Hematopoietic multipotent progenitor cell treated with erythropoietin and hydrocortisone succinate and interleukin-3 and kit ligand, for 17 days (in vitro differentiated cells): ENCODE measurements around the gene INTS7.

Experiments
- DNase-seq: peaks from one replicate; pipeline ENCODE4 v3.0.0-alpha.2; 2015; ENCODE audit warnings: low spot score

INTS7 gene, protein sequence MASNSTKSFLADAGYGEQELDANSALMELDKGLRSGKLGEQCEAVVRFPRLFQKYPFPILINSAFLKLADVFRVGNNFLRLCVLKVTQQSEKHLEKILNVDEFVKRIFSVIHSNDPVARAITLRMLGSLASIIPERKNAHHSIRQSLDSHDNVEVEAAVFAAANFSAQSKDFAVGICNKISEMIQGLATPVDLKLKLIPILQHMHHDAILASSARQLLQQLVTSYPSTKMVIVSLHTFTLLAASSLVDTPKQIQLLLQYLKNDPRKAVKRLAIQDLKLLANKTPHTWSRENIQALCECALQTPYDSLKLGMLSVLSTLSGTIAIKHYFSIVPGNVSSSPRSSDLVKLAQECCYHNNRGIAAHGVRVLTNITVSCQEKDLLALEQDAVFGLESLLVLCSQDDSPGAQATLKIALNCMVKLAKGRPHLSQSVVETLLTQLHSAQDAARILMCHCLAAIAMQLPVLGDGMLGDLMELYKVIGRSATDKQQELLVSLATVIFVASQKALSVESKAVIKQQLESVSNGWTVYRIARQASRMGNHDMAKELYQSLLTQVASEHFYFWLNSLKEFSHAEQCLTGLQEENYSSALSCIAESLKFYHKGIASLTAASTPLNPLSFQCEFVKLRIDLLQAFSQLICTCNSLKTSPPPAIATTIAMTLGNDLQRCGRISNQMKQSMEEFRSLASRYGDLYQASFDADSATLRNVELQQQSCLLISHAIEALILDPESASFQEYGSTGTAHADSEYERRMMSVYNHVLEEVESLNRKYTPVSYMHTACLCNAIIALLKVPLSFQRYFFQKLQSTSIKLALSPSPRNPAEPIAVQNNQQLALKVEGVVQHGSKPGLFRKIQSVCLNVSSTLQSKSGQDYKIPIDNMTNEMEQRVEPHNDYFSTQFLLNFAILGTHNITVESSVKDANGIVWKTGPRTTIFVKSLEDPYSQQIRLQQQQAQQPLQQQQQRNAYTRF

DNA sequence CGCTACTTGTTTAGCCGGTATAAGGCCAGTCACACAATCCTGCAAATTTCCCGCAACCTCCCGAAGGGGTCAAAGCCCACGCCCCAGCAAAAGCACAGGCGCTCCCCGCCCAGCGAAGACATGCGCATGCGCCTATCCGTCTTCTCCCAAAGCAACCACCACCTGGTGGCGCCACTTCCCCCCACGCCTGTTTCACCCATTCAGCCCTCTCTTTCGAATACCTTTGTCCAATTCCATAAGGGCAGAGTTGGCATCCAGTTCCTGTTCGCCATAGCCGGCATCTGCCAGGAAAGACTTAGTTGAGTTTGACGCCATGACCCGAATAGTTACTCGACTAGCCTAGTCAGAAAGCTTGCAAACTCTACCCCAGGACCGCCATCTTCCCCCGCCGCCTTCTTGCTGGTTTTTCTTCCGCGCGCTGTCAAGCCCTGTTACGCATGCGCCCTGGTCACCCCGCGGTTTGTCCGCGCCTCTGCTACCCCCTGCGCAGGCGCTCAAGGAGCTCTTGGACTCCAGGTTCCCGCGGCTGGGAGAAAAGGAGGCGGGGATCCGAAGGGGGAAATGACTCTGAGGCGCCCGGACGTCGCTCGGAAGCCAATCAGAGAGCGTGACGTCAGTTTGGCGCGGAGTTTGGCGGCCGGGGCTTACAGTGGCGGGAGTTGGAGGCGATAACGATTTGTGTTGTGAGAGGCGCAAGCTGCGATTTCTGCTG, at the start of gene INTS7, which contains the start of gene DTL:
INTS7 (minus strand) TSS at position 435 of the 712 bp plus-strand sequence; CDS start at position 315, 120 bp downstream.
DTL (plus strand) TSS at position 626 of the 712 bp plus-strand sequence. CDS start 143 bp downstream, outside the sequence.
- peak; percentile 98 for DNase-seq

DNA sequence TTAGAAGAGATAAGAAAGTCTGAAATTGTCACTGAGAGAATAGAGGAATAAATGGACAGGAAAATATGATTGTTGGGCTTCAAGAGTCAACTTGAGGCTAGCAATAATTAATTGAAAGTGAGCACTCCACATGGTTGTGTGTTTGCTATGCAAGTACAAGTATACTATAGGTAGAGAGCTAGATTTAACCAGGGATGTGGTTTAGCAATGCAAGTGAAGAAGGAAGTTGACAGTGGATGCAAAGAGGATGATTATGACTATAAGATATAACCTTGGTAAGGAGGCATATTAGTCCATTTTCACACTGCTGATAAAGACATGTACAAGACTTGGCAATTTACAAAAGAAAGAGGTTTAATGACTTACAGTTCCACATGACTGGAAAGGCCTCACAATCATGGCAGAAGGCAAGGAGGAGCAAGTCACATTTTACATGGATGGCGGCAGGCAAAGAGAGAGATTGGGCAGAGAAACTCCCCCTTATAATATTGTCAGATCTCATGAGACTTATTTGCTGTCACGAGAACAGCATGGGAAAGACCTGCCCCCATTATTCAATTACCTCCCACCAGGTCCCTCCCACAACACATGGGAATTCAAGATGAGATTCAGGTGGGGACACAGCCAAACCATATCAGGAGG, 47.5 kb upstream of the INTS7 start:
- no peak for DNase-seq

DNA sequence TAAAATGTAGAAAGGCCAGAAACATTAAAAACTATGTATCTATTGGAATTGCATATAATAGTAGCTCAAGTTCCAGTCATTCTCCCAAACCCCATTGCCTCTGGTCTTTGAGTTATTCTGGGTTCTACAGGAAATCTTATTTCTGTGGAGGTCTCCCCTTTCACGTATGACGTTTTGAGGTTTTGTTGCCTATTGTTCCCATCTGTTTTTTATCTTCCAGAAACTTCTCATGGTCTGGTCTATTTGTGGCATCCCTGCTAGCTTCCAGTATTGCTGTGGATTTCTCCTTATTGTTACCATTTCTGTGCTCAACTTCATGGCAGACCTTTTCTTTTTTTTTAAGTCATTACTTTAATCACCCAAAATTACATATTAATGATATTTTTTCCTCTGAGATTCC, 43.5 kb upstream of the INTS7 start:
- no peak for DNase-seq

DNA sequence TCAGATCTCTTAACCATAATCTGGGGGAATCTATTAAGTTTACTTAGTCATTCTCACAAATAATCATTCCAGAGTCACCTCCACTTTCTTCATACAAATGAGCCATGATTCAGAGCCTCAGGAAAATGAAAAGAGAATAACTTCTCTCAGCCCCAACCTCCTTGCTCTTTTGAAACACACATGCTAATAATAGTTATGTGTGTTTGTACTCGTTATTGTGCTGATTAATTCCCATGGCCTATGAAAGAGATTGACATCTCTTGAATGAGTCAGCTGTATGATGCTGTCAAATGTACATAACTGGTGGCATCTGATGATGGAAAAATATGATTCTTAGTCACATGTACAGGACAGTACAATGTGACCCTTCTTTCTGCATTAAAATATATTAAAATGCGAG, 41.7 kb upstream of the INTS7 start:
- no peak for DNase-seq

DNA sequence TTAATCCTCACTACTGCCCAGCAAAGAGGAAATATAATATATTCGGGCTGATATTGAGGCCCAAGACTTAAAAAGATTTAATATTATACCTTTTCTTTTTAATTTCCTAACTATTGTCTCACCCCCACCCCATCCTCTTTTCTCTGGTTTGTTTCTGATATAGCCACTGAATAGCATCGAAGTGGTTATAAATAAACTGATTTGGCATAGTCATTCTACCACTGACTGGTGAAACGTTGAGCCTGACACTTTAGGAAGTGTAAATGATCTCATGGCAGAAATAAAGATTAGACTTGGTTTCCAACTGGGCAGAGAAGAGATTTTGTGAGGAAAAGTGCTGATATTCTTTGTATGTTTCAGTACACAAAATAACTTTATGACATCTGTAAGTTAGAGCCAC, 39.5 kb upstream of the INTS7 start:
- no peak for DNase-seq

- no peak for DNase-seq
These were observed 39.0 kb upstream of the INTS7 start for GRCh38 chr1:212074313-212074712.

- DNase-seq = no peak
These were observed 38.1 kb upstream of the INTS7 start for GRCh38 chr1:212073490-212073889.

DNA sequence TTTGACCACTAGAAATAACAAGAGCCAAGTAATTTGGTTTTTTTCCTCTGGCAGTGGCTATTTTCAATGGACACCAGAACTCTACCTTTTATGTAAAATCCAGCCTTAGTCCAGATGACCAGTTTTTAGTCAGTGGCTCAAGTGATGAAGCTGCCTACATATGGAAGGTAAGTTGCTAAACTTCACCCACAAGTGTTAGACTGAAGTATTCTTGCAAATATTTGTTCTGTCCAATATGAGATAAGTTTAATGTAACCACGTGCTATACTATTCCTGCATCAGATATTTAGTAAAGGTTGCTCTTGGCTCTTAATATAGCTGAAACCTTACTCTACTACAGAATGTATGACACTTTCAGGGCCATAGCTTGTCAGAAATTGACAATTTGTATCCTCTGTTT, 36.7 kb upstream of the INTS7 start:
- no peak for DNase-seq

- DNase-seq = peak; percentile 39
These were observed 35.5 kb upstream of the INTS7 start for GRCh38 chr1:212070720-212071302.

DNA sequence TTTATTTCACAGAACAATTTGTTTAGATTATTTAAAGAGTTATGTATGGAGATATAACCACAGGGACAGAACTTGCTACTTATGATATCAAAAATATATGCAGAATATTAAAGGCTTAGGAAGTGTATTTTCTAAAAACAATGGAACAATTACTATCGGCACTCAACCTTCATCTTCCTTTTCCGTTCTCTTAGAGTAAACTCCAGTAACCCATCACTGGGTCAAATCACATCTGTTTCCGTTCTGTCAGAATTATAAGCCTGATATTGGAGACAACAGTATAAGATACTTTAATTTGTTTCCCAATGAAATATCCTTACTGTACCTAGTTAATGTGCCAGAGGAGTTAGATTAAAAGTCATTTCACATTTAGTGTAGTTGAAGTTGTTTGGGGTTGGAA, 32.4 kb upstream of the INTS7 start:
- DNase-seq = no peak

GRCh38 chr1:212062832-212063438, 27.6 kb upstream of the INTS7 start:
- DNase-seq = peak; percentile 63

GRCh38 chr1:212060632-212061472, 25.5 kb upstream of the INTS7 start:
- no peak for DNase-seq

GRCh38 chr1:212055333-212055732, 20.0 kb upstream of the INTS7 start:
- DNase-seq = no peak

DNA sequence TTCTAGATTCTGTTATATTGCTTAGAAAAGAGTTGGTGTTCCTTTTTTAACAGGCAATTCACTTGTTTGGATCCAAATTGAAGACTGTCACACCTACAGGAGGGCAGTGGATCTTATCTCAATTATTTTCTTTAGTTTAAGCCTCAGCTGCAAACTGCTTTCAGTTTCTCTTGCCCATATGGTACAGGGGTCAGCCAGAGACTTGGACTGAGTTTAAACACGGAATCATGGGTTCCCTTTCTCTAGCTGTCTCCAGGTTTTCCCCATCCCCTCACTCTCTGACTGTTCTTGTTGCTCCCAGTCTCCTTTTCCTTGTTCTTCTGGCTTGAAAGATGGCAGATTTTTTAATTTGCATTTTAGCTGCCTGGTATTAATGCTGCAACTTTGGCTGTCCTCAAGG, 18.6 kb upstream of the INTS7 start:
- DNase-seq = no peak

GRCh38 chr1:212045981-212046380, 10.6 kb upstream of the INTS7 start:
- no peak for DNase-seq

DNA sequence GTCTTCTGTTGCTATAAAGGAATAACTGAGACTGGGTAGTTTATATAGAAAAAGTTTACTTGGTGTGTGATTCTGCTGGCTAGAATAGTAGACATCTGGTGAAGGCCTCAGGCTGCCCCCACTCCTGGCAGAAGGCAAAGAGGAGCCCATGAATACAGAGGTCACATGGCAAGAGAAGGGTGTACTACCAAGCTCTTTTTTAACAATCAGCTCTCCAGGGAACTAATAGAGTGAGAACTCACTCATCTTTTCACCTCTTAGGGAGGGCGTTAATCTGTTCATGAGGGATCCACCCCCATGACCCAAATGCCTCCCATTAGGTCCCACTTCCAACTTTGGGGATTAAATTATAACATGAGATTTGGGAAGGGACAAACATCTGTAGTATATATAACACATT, 9.5 kb upstream of the INTS7 start:
- DNase-seq = no peak

GRCh38 chr1:212042436-212042835, 7.1 kb upstream of the INTS7 start:
- DNase-seq = no peak

GRCh38 chr1:212040629-212041412, 5.5 kb upstream of the INTS7 start:
- no peak for DNase-seq

- no peak for DNase-seq
These were observed 4.3 kb upstream of the INTS7 start for GRCh38 chr1:212039622-212040021.
